Pulmonary artery endothelial cell (primary cell): ENCODE measurements around the gene RMI2. TPM values are rescaled to one million over a fixed set of nuclear protein-coding genes. Genes with fewer than 3 reads are reported as not detected.

Experiments
- DNase-seq: peaks from one replicate; pipeline ENCODE4 v3.0.0-alpha.2; 2011; ENCODE audit warnings: low read depth, low spot score
- total RNA-seq: library from RNA; depleted of rRNA; stranded (reverse); fragments of >200 nt; gene quantifications from 2 replicates; pipeline ENCODE4 v1.2.3, GENCODE V29; 2014

The RMI2 gene
- total RNA-seq, 1 donor from 2014 or later: 5.9 TPM

- no peak for DNase-seq
Measured at GRCh38 chr16:11309895-11310633, 35.2 kb upstream of the RMI2 start.

GRCh38 chr16:11310634-11310977, 34.7 kb upstream of the RMI2 start:
- no peak for DNase-seq

GRCh38 chr16:11310997-11311561, 34.2 kb upstream of the RMI2 start:
- no peak for DNase-seq

GRCh38 chr16:11312718-11313492, 32.4 kb upstream of the RMI2 start:
- no peak for DNase-seq

GRCh38 chr16:11313493-11314308, 31.6 kb upstream of the RMI2 start:
- DNase-seq: no peak

- DNase-seq: no peak
Measured at GRCh38 chr16:11314309-11314894, 30.9 kb upstream of the RMI2 start.

GRCh38 chr16:11315510-11315909, 29.7 kb upstream of the RMI2 start:
- DNase-seq: no peak

- no peak for DNase-seq
Measured at GRCh38 chr16:11316331-11317015, 28.8 kb upstream of the RMI2 start.

GRCh38 chr16:11318817-11319216, 26.4 kb upstream of the RMI2 start:
- no peak for DNase-seq

GRCh38 chr16:11319529-11320146, 25.6 kb upstream of the RMI2 start:
- no peak for DNase-seq

GRCh38 chr16:11320170-11320569, 25.1 kb upstream of the RMI2 start:
- no peak for DNase-seq

GRCh38 chr16:11321662-11322061, 23.6 kb upstream of the RMI2 start:
- no peak for DNase-seq

- no peak for DNase-seq
Measured at GRCh38 chr16:11322823-11323222, 22.4 kb upstream of the RMI2 start.

GRCh38 chr16:11323551-11324336, 21.5 kb upstream of the RMI2 start:
- no peak for DNase-seq

- DNase-seq: no peak
Measured at GRCh38 chr16:11325404-11326083, 19.7 kb upstream of the RMI2 start.

- DNase-seq: no peak
Measured at GRCh38 chr16:11326084-11326736, 19.0 kb upstream of the RMI2 start.

- DNase-seq: no peak
Measured at GRCh38 chr16:11326737-11327276, 18.5 kb upstream of the RMI2 start.
